ENCODE results near the gene TAX1BP1.

Gene TAX1BP1

GRCh38 chr7:27774717-27775328 is 34.9 kb downstream of the TAX1BP1 start:
- DNase-seq (ENCODE audit: low read depth), result peak; percentile 75

GRCh38 chr7:27775782-27776181 is 35.8 kb downstream of the TAX1BP1 start:
- no peak for DNase-seq (ENCODE audit: low read depth)
- H3K4me3 ChIP-seq (replicated peaks; ENCODE audit: low read depth, low read length), result no peak overlapping the region
- TF ChIP-seq CTCF (IDR thresholded peaks at IDR 0.05; ENCODE audit: low read length, missing control alignments), result no peak

More at GRCh38 chr7:27774717-27775328, 34.9 kb downstream of the TAX1BP1 start:
- TF ChIP-seq CTCF (IDR thresholded peaks at IDR 0.05; ENCODE audit: low read length, missing control alignments), result peak; percentile 78
- H3K4me3 ChIP-seq (replicated peaks; ENCODE audit: low read depth, low read length), result no peak overlapping the region

- no peak for DNase-seq (ENCODE audit: low read depth)
- TF ChIP-seq CTCF (IDR thresholded peaks at IDR 0.05; ENCODE audit: low read length, missing control alignments), result no peak
- H3K4me3 ChIP-seq (replicated peaks; ENCODE audit: low read depth, low read length), result no peak overlapping the region
These were observed 37.7 kb downstream of the TAX1BP1 start for GRCh38 chr7:27777662-27778061.

GRCh38 chr7:27779873-27780272 is 39.9 kb downstream of the TAX1BP1 start:
- no peak overlapping the region for H3K4me3 ChIP-seq (replicated peaks; ENCODE audit: low read depth, low read length)
- no peak for TF ChIP-seq CTCF (IDR thresholded peaks at IDR 0.05; ENCODE audit: low read length, missing control alignments)
- DNase-seq (ENCODE audit: low read depth), result peak; percentile 25

GRCh38 chr7:27781188-27781587 is 41.2 kb downstream of the TAX1BP1 start:
- no peak overlapping the region for H3K4me3 ChIP-seq (replicated peaks; ENCODE audit: low read depth, low read length)
- no peak for DNase-seq (ENCODE audit: low read depth)
- no peak for TF ChIP-seq CTCF (IDR thresholded peaks at IDR 0.05; ENCODE audit: low read length, missing control alignments)

GRCh38 chr7:27782849-27783248 is 42.9 kb downstream of the TAX1BP1 start:
- no peak for DNase-seq (ENCODE audit: low read depth)
- H3K4me3 ChIP-seq (replicated peaks; ENCODE audit: low read depth, low read length), result no peak overlapping the region
- TF ChIP-seq CTCF (IDR thresholded peaks at IDR 0.05; ENCODE audit: low read length, missing control alignments), result no peak

GRCh38 chr7:27784399-27785053 is 44.6 kb downstream of the TAX1BP1 start:
- TF ChIP-seq CTCF (IDR thresholded peaks at IDR 0.05; ENCODE audit: low read length, missing control alignments), result peak; percentile 57
- no peak overlapping the region for H3K4me3 ChIP-seq (replicated peaks; ENCODE audit: low read depth, low read length)
- peak; percentile 69 for DNase-seq (ENCODE audit: low read depth)
